ENCODE results near the gene RBM22.
A peak's percentile ranks its signal among the peaks of the same experiment; 100 is the strongest.

DNA sequence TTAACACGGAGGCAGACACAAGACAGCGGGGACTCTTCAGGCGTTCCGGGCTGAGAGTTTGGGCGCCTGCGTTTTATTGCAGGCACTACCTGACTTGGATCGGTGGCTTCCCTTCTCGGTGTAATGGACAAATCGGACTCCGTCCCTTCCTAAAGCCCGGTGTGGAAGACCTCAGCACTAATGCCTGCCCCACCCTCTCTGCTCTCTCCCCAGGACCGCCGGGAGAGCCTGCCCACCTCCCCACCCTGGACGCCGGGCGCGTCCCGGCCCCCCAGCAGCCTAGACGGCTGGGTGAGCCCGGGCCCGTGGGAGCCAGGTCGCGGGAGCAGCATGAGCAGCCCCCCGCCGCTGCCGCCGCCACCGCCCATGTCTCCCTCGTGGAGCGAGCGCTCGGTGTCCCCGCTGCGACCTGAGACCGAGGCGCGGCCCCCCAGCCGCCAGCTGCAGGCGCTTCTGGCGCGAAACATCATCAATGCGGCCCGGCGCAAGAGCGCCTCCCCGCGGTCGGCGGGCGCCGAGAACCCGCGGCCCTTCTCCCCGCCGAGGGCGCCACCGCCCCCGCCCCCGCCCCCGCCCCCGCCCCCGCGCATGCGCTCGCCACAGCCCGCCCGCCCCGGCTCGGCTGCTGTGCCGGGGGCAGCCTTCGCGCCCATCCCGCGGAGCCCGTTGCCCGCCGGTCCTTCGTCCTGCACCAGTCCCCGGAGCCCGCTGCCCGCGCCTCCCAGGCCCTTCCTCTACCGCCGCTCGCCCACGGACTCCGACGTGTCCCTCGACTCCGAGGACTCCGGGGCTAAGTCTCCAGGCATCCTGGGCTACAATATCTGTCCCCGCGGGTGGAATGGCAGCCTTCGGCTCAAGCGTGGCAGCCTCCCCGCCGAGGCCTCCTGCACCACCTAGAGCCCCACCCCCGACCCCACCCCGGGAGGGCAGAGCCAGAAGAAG is 44.4 kb downstream of the RBM22 start:
- TF ChIP-seq CTCF (conservative IDR thresholded peaks at IDR 0.05; ENCODE audit: low read depth, low read length) (peak; percentile 56), EZH2 (IDR thresholded peaks at IDR 0.05; ENCODE audit: low read length, unreplicated experiment) (no peak)

Measured in PC-3 (cell line).